Astrocyte (in vitro differentiated cells and primary cell): ENCODE measurements around the gene PFDN4. TPM values are rescaled to one million over a fixed set of nuclear protein-coding genes. Genes with fewer than 3 reads are reported as not detected.

Experiments used
- DNase-seq: peaks from one replicate; pipeline ENCODE4 v3.0.0-alpha.2; 2010; ENCODE audit warnings: low read depth
- FAIRE-seq: peaks from 2 replicates; lab custom pipeline; 2011; peaks lifted over from hg19 to GRCh38; lab: Jason Lieb, UNC
- H2AFZ ChIP-seq: 2 replicates; pipeline ENCODE4 v1.6.0; 2012; ENCODE audit warnings: low read depth, low read length, inconsistent platforms
- H3K27ac ChIP-seq: 2 replicates; pipeline ENCODE4 v1.5.1; 2011; ENCODE audit warnings: low read depth, low read length, inconsistent platforms
- H3K27me3 ChIP-seq: 2 replicates; pipeline ENCODE4 v1.6.0; 2011; ENCODE audit warnings: low read length, inconsistent platforms; ENCODE audit not compliant: insufficient read depth
- H3K36me3 ChIP-seq: 2 replicates; pipeline ENCODE4 v1.5.1; 2011; ENCODE audit warnings: low read length, inconsistent platforms; ENCODE audit not compliant: insufficient read depth
- H3K4me1 ChIP-seq: 2 replicates; pipeline ENCODE4 v1.5.1; 2011; ENCODE audit warnings: low read length, inconsistent platforms; ENCODE audit not compliant: insufficient read depth
- H3K4me2 ChIP-seq: 2 replicates; pipeline ENCODE4 v1.6.0; 2012; ENCODE audit warnings: low read length, inconsistent platforms
- H3K4me3 ChIP-seq: 2 replicates; pipeline ENCODE4 v1.5.1; 2011; ENCODE audit warnings: low read depth, mild to moderate bottlenecking, low read length, inconsistent platforms; ENCODE audit not compliant: insufficient read depth
- H3K79me2 ChIP-seq: 2 replicates; pipeline ENCODE4 v1.6.0; 2012; ENCODE audit warnings: mild to moderate bottlenecking, low read length, inconsistent platforms; ENCODE audit not compliant: insufficient read depth
- H3K9ac ChIP-seq: 2 replicates; pipeline ENCODE4 v1.6.0; 2012; ENCODE audit warnings: mild to moderate bottlenecking, low read length, inconsistent platforms
- H3K9me3 ChIP-seq: 2 replicates; pipeline ENCODE4 v1.5.1; 2012; ENCODE audit warnings: low read depth, mild to moderate bottlenecking, low read length, inconsistent platforms; ENCODE audit not compliant: insufficient read depth
- H4K20me1 ChIP-seq: 2 replicates; pipeline ENCODE4 v1.6.0; 2012; ENCODE audit warnings: low read length, inconsistent platforms; ENCODE audit not compliant: insufficient read depth
- H3K27ac Mint-ChIP-seq: one replicate; pipeline ENCODE4 v1.8.0; 2021; ENCODE audit warnings: mild to moderate bottlenecking, mixed read lengths; ENCODE audit not compliant: unreplicated experiment
- H3K27me3 Mint-ChIP-seq: one replicate; pipeline ENCODE4 v1.8.0; 2021; ENCODE audit warnings: low read depth, mixed read lengths; ENCODE audit not compliant: unreplicated experiment
- H3K36me3 Mint-ChIP-seq: one replicate; pipeline ENCODE4 v1.8.0; 2021; ENCODE audit warnings: low read depth, mixed read lengths; ENCODE audit not compliant: unreplicated experiment
- H3K4me1 Mint-ChIP-seq: one replicate; pipeline ENCODE4 v1.8.0; 2021; ENCODE audit warnings: low read depth, mixed read lengths; ENCODE audit not compliant: unreplicated experiment
- H3K4me3 Mint-ChIP-seq: one replicate; pipeline ENCODE4 v1.8.0; 2021; ENCODE audit warnings: mild to moderate bottlenecking, moderate library complexity, mixed read lengths; ENCODE audit not compliant: unreplicated experiment
- H3K9me3 Mint-ChIP-seq: one replicate; pipeline ENCODE4 v1.8.0; 2021; ENCODE audit warnings: mild to moderate bottlenecking, mixed read lengths; ENCODE audit not compliant: unreplicated experiment
- CTCF ChIP-seq: IDR thresholded peaks from 2 replicates; pipeline ENCODE4 v1.5.1; 2011; ENCODE audit warnings: low read depth, mild to moderate bottlenecking, inconsistent platforms, low read length, moderate library complexity; ENCODE audit not compliant: insufficient read depth
- EZH2 ChIP-seq: IDR thresholded peaks from 2 replicates; pipeline ENCODE4 v1.6.1; 2012; ENCODE audit warnings: mild to moderate bottlenecking, low read length, inconsistent platforms; ENCODE audit not compliant: insufficient read depth
- total RNA-seq: library from RNA; stranded (reverse); gene quantifications from 2 replicates; pipeline ENCODE4 v1.2.1, GENCODE V29; 2021

PFDN4 gene
- total RNA-seq, 1 donor from 2014 or later: 35.2 TPM

- H4K20me1 ChIP-seq: no peaks in the 10 kb centered on the region
- H3K9me3 Mint-ChIP-seq: peaks cover 3% of the 10 kb centered on the region
- H3K4me2 ChIP-seq: no peak overlapping the region
- DNase-seq (no peak), FAIRE-seq (no peak)
- no peak overlapping the region for H2AFZ ChIP-seq
- no peak for TF ChIP-seq EZH2
- TF ChIP-seq CTCF: no peak
- H3K4me3 ChIP-seq: no peak overlapping the region
- no peak overlapping the region for H3K27ac Mint-ChIP-seq
- no peaks in the 10 kb centered on the region for H3K36me3 Mint-ChIP-seq
- no peak overlapping the region for H3K9ac ChIP-seq
- H3K79me2 ChIP-seq: no peaks in the 10 kb centered on the region
- peaks cover 7% of the 10 kb centered on the region for H3K4me1 Mint-ChIP-seq
- H3K27me3 ChIP-seq: peaks cover 3% of the 10 kb centered on the region
- no peaks in the 10 kb centered on the region for H3K27me3 Mint-ChIP-seq
- no peaks in the 10 kb centered on the region for H3K36me3 ChIP-seq
- no peaks in the 10 kb centered on the region for H3K4me1 ChIP-seq
- no peak overlapping the region for H3K4me3 Mint-ChIP-seq
- H3K9me3 ChIP-seq: no peaks in the 10 kb centered on the region
- no peak overlapping the region for H3K27ac ChIP-seq
Observed at GRCh38 chr20:54199283-54199682, 8.6 kb upstream of the PFDN4 start.

- Mint-ChIP-seq H3K27me3 (no peaks in the 10 kb centered on the region), H3K4me1 (peaks cover 4% of the 10 kb centered on the region)
- FAIRE-seq: peak; percentile 26
Observed at GRCh38 chr20:54199721-54200176, 8.1 kb upstream of the PFDN4 start.

More at GRCh38 chr20:54199721-54200176, 8.1 kb upstream of the PFDN4 start:
- Histone ChIP-seq H3K27me3 (peaks cover 3% of the 10 kb centered on the region), H3K4me1 (no peaks in the 10 kb centered on the region), H2AFZ (no peak overlapping the region), H3K36me3 (no peaks in the 10 kb centered on the region), H3K4me2 (no peak overlapping the region), H3K9ac (no peak overlapping the region), H4K20me1 (no peaks in the 10 kb centered on the region), H3K79me2 (no peaks in the 10 kb centered on the region), H3K4me3 (no peak overlapping the region), H3K27ac (no peak overlapping the region), H3K9me3 (no peaks in the 10 kb centered on the region)
- peak; percentile 98 for TF ChIP-seq CTCF
- no peak for TF ChIP-seq EZH2
- H3K4me3 Mint-ChIP-seq: no peak overlapping the region
- H3K27ac Mint-ChIP-seq: no peak overlapping the region
- DNase-seq: no peak
- peaks cover 3% of the 10 kb centered on the region for H3K9me3 Mint-ChIP-seq
- no peaks in the 10 kb centered on the region for H3K36me3 Mint-ChIP-seq
